Activated T-cell treated with anti-CD3 and anti-CD28 coated beads, Interleukin-2, amount 50 U/mL, for 4 hours (primary cell): Measurements from ENCODE around the gene USF3. TPM values are rescaled to one million over a fixed set of nuclear protein-coding genes. Genes with fewer than 3 reads are reported as not detected.

Source experiments
- ATAC-seq, 2 donors: fragments of 200-7000 bp; cut with Tn5 transposase; one replicate each; pipeline ENCODE4 v1.10.0; 2021
- DNase-seq: peaks from one replicate; pipeline ENCODE4 v3.0.0-alpha.2; 2020
- H3K27me3 Mint-ChIP-seq: one replicate; pipeline ENCODE4 v1.8.0; 2021; ENCODE audit warnings: low read depth, mixed read lengths
- H3K36me3 Mint-ChIP-seq: one replicate; pipeline ENCODE4 v1.8.0; 2022; ENCODE audit warnings: mixed read lengths; ENCODE audit not compliant: insufficient read depth
- H3K4me1 Mint-ChIP-seq: one replicate; pipeline ENCODE4 v1.8.0; 2021; ENCODE audit warnings: low read depth, mixed read lengths
- H3K4me3 Mint-ChIP-seq: one replicate; pipeline ENCODE4 v1.8.0; 2021; ENCODE audit warnings: mild to moderate bottlenecking, moderate library complexity, mixed read lengths
- H3K9me3 Mint-ChIP-seq: one replicate; pipeline ENCODE4 v1.8.0; 2021; ENCODE audit warnings: mixed read lengths
- total RNA-seq, 3 donors: library from RNA; stranded (reverse); gene quantifications; one replicate each; pipeline ENCODE4 v1.2.1, GENCODE V29; 2021

The USF3 gene, protein sequence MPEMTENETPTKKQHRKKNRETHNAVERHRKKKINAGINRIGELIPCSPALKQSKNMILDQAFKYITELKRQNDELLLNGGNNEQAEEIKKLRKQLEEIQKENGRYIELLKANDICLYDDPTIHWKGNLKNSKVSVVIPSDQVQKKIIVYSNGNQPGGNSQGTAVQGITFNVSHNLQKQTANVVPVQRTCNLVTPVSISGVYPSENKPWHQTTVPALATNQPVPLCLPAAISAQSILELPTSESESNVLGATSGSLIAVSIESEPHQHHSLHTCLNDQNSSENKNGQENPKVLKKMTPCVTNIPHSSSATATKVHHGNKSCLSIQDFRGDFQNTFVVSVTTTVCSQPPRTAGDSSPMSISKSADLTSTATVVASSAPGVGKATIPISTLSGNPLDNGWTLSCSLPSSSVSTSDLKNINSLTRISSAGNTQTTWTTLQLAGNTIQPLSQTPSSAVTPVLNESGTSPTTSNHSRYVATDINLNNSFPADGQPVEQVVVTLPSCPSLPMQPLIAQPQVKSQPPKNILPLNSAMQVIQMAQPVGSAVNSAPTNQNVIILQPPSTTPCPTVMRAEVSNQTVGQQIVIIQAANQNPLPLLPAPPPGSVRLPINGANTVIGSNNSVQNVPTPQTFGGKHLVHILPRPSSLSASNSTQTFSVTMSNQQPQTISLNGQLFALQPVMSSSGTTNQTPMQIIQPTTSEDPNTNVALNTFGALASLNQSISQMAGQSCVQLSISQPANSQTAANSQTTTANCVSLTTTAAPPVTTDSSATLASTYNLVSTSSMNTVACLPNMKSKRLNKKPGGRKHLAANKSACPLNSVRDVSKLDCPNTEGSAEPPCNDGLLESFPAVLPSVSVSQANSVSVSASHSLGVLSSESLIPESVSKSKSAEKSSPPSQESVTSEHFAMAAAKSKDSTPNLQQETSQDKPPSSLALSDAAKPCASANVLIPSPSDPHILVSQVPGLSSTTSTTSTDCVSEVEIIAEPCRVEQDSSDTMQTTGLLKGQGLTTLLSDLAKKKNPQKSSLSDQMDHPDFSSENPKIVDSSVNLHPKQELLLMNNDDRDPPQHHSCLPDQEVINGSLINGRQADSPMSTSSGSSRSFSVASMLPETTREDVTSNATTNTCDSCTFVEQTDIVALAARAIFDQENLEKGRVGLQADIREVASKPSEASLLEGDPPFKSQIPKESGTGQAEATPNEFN (N-terminal part only)
- 10 to 100 TPM; 12.1 to 12.4 (median 12.3) TPM for total RNA-seq

DNA sequence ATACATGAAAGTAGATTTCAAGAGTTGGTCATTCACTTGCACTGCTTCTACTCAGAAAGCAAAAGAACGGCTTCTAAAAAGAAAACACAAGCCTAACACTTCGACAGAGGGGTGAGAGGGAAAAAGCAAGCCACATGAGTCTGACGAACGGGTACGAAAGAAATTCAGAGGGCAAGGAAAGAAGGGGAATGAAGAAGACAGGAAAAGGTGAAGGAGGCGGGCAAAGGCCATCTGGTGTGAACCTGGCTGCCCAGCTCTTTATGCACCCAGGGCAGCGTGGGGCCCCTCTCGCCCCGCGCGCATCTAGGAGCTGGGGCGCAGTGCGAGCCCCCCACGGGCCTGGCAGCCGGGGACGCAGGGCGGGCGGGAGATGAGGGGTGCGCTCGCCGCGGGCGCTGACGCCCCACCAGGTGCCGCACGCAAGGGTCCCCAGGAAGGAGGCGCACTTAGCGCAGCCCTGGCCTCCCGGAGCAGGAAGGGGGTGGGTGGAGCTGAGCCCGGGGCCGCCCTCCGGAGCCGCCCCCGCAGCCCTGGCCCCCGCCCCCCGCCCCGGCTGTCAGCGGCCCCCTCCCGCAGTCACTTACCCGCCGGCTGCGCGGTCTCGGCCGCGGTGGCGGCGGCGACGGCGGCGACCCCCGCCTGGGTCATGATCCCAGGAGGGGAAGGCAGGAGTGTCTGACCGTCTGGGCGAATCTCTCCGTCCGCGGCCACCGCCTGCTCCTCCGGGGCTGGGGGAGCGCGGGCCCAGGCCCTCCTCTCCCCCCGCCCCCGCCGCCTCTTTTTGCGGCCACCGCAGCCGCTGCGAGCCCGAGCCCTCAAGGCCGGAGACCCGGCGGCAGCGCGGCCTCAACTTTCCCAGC, at the start of gene USF3:
Gene USF3, minus strand, starts transcription at position 857 of the 860 bp plus-strand sequence. CDS start 21,764 bp downstream, outside the sequence.
- H3K9me3 Mint-ChIP-seq, result no peaks in the 10 kb centered on the region
- H3K4me3 Mint-ChIP-seq, result peak within 1 kb of the TSS; percentile 96
- ATAC-seq, result peak; percentile 75 to 81
- peaks cover 26% of the 10 kb centered on the region for H3K4me1 Mint-ChIP-seq
- peak; percentile 79 for DNase-seq
- no peaks in the 10 kb centered on the region for H3K27me3 Mint-ChIP-seq
- H3K36me3 Mint-ChIP-seq, result peaks cover 5% of the 10 kb centered on the region

- Mint-ChIP-seq H3K27me3 (no peaks in the 10 kb centered on the region), H3K4me1 (peaks cover 64% of the 10 kb centered on the region), H3K36me3 (peaks cover 13% of the 10 kb centered on the region), H3K4me3 (peak within 1 kb of the TSS; percentile 95), H3K9me3 (no peaks in the 10 kb centered on the region)
- DNase-seq (peak; percentile 92), ATAC-seq (peak; percentile 70 to 72)
Measured at GRCh38 chr3:113745756-113746547, 49.5 kb upstream of the USF3 start, which contains the start of gene NAA50. NAA50 (minus strand) TSS chr3:113746249; CDS start chr3:113745949, 300 bp downstream.

- Mint-ChIP-seq H3K9me3 (no peaks in the 10 kb centered on the region), H3K4me1 (peaks cover 70% of the 10 kb centered on the region)
Measured at GRCh38 chr3:113744941-113745755, 48.7 kb upstream of the USF3 start.

DNA sequence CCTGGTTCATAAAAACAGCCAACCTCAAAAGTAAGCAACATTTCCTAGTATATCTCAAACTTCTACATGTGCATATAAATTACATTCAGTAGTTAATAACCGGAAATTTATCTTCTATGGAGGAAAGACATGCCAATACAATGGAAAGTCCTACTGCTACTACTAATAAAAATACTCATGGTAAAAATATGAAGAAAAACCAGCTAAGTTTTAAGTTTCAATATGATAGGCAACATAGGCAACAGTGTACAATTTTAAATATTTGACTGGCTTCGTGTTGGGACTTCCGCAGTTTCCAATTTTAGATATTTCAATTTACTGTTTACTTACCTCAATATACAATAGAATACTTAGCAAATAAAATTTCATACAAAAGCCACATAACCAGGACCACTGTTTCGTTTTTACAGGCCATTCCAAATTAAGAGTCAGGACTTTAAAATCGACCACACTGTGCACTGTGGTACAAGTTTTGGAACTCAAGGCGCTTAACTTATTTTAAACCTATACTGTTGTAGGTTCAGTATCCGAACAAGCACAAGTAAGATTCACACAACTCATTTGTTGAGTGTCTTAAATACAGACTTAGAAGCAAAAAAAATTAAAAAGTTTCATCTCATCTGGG, 46.7 kb upstream of the USF3 start:
- no peak for DNase-seq
- no peaks in the 10 kb centered on the region for H3K9me3 Mint-ChIP-seq
- H3K36me3 Mint-ChIP-seq, result peaks cover 14% of the 10 kb centered on the region
- H3K27me3 Mint-ChIP-seq, result no peaks in the 10 kb centered on the region
- H3K4me3 Mint-ChIP-seq, result peak overlapping the region; percentile 95
- peaks cover 61% of the 10 kb centered on the region for H3K4me1 Mint-ChIP-seq
- ATAC-seq, result no peak

More at GRCh38 chr3:113744941-113745755, 48.7 kb upstream of the USF3 start:
- ATAC-seq (peak; percentile 63 to 68), DNase-seq (peak; percentile 74)
- Mint-ChIP-seq H3K4me3 (peak overlapping the region; percentile 95), H3K27me3 (no peaks in the 10 kb centered on the region), H3K36me3 (peaks cover 14% of the 10 kb centered on the region)

- Mint-ChIP-seq H3K4me1 (peaks cover 62% of the 10 kb centered on the region), H3K36me3 (peaks cover 14% of the 10 kb centered on the region), H3K9me3 (no peaks in the 10 kb centered on the region), H3K4me3 (peak overlapping the region; percentile 55), H3K27me3 (no peaks in the 10 kb centered on the region)
- ATAC-seq (no peak), DNase-seq (no peak)
Measured at GRCh38 chr3:113741620-113742019, 45.2 kb upstream of the USF3 start.

DNA sequence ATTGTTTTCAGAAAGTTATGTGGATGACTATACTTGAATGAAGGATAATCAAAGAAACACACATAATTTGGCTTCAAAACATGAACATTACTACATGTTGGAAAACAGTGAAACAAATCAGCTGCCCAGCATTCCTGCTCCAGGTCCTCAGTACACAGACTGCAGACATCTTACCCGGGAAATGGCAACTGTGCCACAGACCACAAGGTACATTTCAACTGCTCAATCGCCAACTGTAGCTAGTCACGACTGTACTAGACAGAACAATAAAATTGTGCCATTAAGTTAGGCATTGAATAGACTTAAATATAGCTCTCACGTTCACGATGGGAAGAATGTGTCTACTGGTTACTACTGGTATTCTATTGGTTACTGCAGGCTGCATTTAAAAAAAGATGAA, 44.6 kb upstream of the USF3 start:
- peaks cover 64% of the 10 kb centered on the region for H3K4me1 Mint-ChIP-seq
- no peaks in the 10 kb centered on the region for H3K27me3 Mint-ChIP-seq
- H3K36me3 Mint-ChIP-seq, result peaks cover 14% of the 10 kb centered on the region
- peak overlapping the region; percentile 55 for H3K4me3 Mint-ChIP-seq
- ATAC-seq (no peak), DNase-seq (no peak)
- no peaks in the 10 kb centered on the region for H3K9me3 Mint-ChIP-seq

- no peaks in the 10 kb centered on the region for H3K27me3 Mint-ChIP-seq
- peaks cover 10% of the 10 kb centered on the region for H3K36me3 Mint-ChIP-seq
- ATAC-seq, result peak; percentile 70 to 76
- peak overlapping the region; percentile 9 for H3K4me3 Mint-ChIP-seq
- no peaks in the 10 kb centered on the region for H3K9me3 Mint-ChIP-seq
- H3K4me1 Mint-ChIP-seq, result peaks cover 46% of the 10 kb centered on the region
- no peak for DNase-seq
Measured at GRCh38 chr3:113736548-113737089, 40.2 kb upstream of the USF3 start.

- Mint-ChIP-seq H3K9me3 (no peaks in the 10 kb centered on the region), H3K27me3 (no peaks in the 10 kb centered on the region), H3K4me1 (peaks cover 20% of the 10 kb centered on the region), H3K36me3 (peaks cover 8% of the 10 kb centered on the region), H3K4me3 (no peak overlapping the region)
- no peak for ATAC-seq
- no peak for DNase-seq
Measured at GRCh38 chr3:113731694-113732093, 35.3 kb upstream of the USF3 start.

DNA sequence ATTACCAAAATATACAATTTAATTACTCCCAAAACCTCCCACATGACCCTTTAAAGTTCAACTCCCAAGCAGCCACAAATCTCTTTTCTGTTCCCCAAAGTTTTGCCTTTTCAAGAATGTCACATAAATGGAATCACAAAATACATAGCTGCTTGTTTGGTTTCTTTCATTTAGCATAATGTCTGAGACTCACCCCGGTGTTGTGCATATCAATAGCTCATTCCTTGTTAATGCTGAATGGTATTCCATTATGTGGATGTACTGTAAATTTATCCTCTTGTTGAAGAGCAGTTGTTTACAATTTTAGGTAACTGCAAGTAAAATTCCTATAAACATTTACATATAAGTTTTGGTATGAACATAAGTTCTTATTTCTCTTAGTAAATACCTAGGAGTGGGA, 34.1 kb upstream of the USF3 start:
- Mint-ChIP-seq H3K36me3 (peaks cover 8% of the 10 kb centered on the region), H3K4me3 (no peak overlapping the region), H3K4me1 (peaks cover 15% of the 10 kb centered on the region), H3K9me3 (no peaks in the 10 kb centered on the region), H3K27me3 (no peaks in the 10 kb centered on the region)
- DNase-seq (no peak), ATAC-seq (no peak)

DNA sequence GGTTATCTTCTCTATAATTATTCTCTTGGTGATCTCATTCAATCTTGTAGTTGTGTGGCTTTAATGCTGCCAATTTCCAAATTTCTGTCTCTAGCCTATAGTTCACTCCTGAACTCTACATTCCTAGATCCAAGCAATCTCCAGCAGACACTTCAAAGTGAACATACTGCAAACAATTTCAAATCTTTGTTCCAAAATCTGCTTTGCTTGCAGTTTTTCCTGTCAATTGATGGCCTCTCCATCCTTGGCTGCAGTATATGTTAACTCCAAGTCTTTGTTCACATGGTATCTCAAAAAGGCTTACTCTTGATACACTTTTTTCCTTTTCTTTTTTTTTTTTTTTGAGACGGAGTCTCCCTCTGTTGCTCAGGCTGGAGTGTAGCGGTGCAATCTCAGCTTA, 32.2 kb upstream of the USF3 start:
- Mint-ChIP-seq H3K36me3 (peaks cover 10% of the 10 kb centered on the region), H3K4me1 (peaks cover 21% of the 10 kb centered on the region), H3K4me3 (no peak overlapping the region), H3K9me3 (no peaks in the 10 kb centered on the region), H3K27me3 (no peaks in the 10 kb centered on the region)
- DNase-seq (no peak), ATAC-seq (no peak)

DNA sequence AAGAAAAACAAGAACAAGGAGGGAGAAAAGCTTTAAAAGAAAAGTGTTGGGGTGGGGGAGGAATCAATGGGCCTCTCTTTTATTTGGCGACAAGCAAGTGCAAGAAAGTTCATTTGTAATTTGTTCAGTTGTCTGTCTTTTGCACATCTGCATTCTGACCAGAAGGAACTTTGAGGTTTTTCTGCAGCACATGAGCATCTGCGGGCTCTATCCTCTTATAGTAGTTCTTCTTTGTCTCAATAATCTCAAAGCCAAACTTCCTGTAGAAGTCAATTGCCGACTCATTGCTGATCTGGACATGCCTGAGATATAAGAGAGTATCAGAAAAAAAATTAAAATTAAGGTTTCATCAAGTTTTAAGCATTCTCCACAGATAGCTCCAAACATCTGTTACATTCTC, 25.2 kb upstream of the USF3 start:
- H3K4me1 Mint-ChIP-seq, result peaks cover 20% of the 10 kb centered on the region
- no peak for ATAC-seq
- H3K36me3 Mint-ChIP-seq, result peaks cover 33% of the 10 kb centered on the region
- DNase-seq, result no peak
- no peak overlapping the region for H3K4me3 Mint-ChIP-seq
- H3K27me3 Mint-ChIP-seq, result no peaks in the 10 kb centered on the region
- no peaks in the 10 kb centered on the region for H3K9me3 Mint-ChIP-seq
